Activated naive CD8-positive, alpha-beta T cell treated with anti-CD3 and anti-CD28 coated beads for 36 hours (primary cell): ENCODE results near the gene HYI. TPM values are rescaled to one million over a fixed set of nuclear protein-coding genes. Genes with fewer than 3 reads are reported as not detected.
"Not testable (repeated sequence)": the region's sequence is repeated elsewhere in the genome, so short reads cannot be mapped to it uniquely, and the experiment has no call there.

Source experiments
- DNase-seq: peaks from one replicate; pipeline ENCODE4 v3.0.0; 2021
- H3K27ac Mint-ChIP-seq: one replicate; pipeline ENCODE4 v1.8.0; 2022; ENCODE audit warnings: mild to moderate bottlenecking, moderate library complexity, mixed read lengths
- H3K27me3 Mint-ChIP-seq: one replicate; pipeline ENCODE4 v1.8.0; 2022; ENCODE audit warnings: mild to moderate bottlenecking, mixed read lengths
- H3K36me3 Mint-ChIP-seq: one replicate; pipeline ENCODE4 v1.8.0; 2021; ENCODE audit warnings: mild to moderate bottlenecking, mixed read lengths
- H3K4me1 Mint-ChIP-seq: one replicate; pipeline ENCODE4 v1.8.0; 2021; ENCODE audit warnings: mixed read lengths
- H3K4me3 Mint-ChIP-seq: one replicate; pipeline ENCODE4 v1.8.0; 2022; ENCODE audit warnings: mild to moderate bottlenecking, moderate library complexity, mixed read lengths
- H3K9me3 Mint-ChIP-seq: one replicate; pipeline ENCODE4 v1.8.0; 2022; ENCODE audit warnings: mixed read lengths
- total RNA-seq, 2 experiments: library from RNA; stranded (reverse); gene quantifications; one replicate each; pipeline ENCODE4 v1.2.3, GENCODE V29; 2021

HYI gene
- total RNA-seq, 2 experiments from 2014 or later, result 4.3 to 5.6 TPM

DNA sequence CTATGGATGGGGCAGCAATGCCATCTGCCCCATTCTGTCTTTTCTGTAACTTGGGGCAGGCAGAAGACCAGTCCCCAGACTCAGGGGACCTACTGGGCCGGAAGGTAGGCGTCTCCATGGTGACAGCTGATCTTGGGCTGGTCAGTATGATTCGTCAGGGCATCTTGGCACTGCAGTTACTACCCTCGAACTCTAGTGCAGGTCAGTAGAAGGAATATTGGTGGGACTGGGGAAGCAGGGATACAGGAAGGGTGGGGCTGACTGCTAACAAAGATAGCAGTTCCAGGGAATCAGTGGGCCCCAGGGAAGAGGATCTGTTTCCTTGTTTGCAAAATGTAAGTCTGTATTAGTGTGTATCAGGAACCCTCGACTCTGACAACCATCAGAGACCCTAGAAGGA lies 37.8 kb downstream of the HYI start:
- no peaks in the 10 kb centered on the region for H3K4me1 Mint-ChIP-seq
- H3K9me3 Mint-ChIP-seq, result no peaks in the 10 kb centered on the region

DNA sequence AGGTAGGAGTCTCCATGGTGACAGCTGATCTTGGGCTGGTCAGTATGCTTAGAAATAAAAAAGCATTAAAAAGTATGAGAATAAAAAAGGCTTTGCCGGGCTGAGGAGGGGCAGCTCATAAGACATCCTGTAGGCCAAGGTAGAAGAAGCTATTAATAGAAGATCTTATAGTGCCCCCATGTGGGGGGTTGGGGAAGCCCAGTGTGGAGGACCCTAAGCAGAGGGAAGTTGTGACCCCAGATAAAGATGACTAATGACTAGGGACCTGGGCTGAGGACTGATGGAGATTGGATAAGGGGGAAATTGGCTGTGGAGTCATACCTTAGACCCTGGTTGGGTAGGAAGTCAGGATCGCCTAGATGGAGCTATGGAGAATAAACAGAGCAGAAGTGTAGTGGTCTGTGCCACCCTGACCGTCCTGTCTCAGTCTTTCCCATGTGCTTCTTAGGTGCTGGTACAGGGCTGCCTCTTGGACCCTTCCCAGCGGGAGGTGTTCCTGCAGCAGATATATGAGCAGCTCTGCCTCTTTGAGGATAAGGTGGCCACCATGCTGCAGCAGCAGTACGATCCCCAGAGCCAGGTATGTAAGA lies 39.0 kb downstream of the HYI start:
- H3K27ac Mint-ChIP-seq, result no peak overlapping the region
- no peaks in the 10 kb centered on the region for H3K4me1 Mint-ChIP-seq
- H3K9me3 Mint-ChIP-seq, result no peaks in the 10 kb centered on the region
- no peaks in the 10 kb centered on the region for H3K27me3 Mint-ChIP-seq
- H3K36me3 Mint-ChIP-seq, result peaks cover 14% of the 10 kb centered on the region
- H3K4me3 Mint-ChIP-seq, result no peak overlapping the region
- DNase-seq, result peak; percentile 54

More for the DNA sequence above, 37.8 kb downstream of the HYI start:
- Mint-ChIP-seq H3K36me3 (peaks cover 10% of the 10 kb centered on the region), H3K27ac (no peak overlapping the region), H3K4me3 (no peak overlapping the region), H3K27me3 (no peaks in the 10 kb centered on the region)
- DNase-seq, result no peak

DNA sequence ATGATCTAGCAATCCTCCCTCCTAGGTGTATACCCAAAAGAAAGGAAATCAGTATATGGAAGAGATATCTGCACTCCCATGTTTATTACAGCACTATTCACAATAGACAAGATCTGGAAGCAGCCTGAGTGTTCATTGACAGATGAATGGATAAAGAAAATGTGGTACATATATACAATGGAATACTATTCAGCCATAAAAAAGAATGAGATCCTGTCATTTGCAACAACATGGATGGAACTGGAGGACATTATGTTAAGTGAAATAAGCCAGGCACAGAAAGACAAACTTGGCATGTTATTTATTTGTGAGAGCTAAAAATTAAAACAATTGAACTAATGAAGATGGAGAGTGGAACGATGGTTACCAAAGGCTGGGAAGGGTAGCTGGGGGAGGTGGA lies 40.3 kb downstream of the HYI start:
- DNase-seq, H3K4me3 Mint-ChIP-seq, H3K4me1 Mint-ChIP-seq, H3K27ac Mint-ChIP-seq, H3K9me3 Mint-ChIP-seq, H3K27me3 Mint-ChIP-seq: not testable (repeated sequence)
- peaks cover 18% of the 10 kb centered on the region for H3K36me3 Mint-ChIP-seq

DNA sequence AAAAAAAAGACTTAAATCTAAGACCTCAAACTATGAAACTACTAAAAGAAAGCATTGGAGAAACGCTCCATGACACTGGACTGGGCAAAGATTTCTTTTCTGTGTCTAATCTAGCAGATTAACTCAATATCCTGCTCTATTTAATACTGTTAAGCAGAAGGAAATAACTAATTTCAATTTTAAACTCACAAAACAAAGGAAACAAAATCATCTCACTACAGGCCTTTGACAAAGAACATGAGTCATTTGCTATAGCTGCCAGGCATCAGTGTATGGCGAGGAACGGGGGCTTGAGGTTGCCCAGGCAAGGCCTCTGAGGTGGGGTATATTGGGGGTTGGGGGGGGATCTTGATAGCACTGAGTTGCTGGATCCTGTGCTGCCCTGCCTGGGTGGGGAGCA lies 43.2 kb downstream of the HYI start:
- no peaks in the 10 kb centered on the region for H3K4me1 Mint-ChIP-seq
- H3K27ac Mint-ChIP-seq, result no peak overlapping the region
- H3K9me3 Mint-ChIP-seq, result no peaks in the 10 kb centered on the region
- peaks cover 21% of the 10 kb centered on the region for H3K36me3 Mint-ChIP-seq
- no peaks in the 10 kb centered on the region for H3K27me3 Mint-ChIP-seq
- no peak for DNase-seq
- no peak overlapping the region for H3K4me3 Mint-ChIP-seq

DNA sequence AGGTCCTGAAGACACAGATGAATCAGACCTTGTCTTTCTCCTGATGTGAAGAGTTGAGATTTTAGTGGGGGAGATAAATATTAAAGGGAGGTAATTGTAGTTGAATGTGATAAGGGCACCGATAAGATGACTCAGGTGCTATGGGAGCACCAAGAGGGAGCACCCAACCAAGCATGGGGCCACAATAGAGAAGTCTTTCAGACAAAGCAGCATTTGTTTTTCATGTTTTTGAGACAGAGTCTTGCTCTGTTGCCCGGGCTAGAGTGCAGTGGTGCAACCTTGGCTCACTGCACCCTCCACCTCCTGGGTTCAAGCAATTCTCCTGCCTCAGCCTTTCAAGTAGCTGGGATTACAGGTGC lies 47.9 kb downstream of the HYI start:
- no peak for DNase-seq
- no peak overlapping the region for H3K4me3 Mint-ChIP-seq
- H3K9me3 Mint-ChIP-seq, result no peaks in the 10 kb centered on the region
- no peaks in the 10 kb centered on the region for H3K27me3 Mint-ChIP-seq
- H3K36me3 Mint-ChIP-seq, result peaks cover 20% of the 10 kb centered on the region
- no peak overlapping the region for H3K27ac Mint-ChIP-seq
- H3K4me1 Mint-ChIP-seq, result peaks cover 5% of the 10 kb centered on the region

DNA sequence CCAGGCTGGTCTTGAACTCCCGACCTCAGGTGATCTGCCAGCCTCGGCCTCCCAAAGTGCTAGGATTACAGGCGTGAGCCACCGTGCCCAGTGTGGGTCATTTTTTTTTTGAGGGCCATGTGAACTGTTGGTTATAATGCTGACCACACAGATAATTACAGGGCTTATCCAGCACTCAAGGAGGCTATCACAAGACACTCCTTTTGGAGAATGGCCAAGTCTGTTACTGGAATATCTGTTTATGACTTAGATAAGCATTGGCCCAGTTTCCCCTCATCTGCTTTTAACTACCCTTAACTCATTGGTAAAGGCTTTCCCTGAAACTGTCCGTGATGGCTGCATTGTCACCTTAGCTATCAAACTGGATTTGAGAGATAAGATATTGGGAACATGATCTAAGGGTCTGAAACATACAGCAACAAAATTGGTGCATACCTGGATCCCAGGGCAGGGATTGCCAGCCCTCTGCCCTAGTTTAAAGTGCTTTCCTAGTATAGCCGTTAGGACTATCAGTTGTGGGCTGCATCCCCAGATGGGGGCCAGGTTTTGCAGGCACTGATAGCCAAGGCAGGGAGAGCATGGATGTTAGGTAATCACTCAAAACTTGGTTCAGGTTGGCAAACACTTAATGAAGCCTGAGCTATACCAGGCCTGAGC lies 48.4 kb downstream of the HYI start:
- no peaks in the 10 kb centered on the region for H3K27me3 Mint-ChIP-seq
- no peak for DNase-seq
- peaks cover 5% of the 10 kb centered on the region for H3K4me1 Mint-ChIP-seq
- H3K9me3 Mint-ChIP-seq, result no peaks in the 10 kb centered on the region
- H3K27ac Mint-ChIP-seq, result no peak overlapping the region
- H3K4me3 Mint-ChIP-seq, result no peak overlapping the region
- H3K36me3 Mint-ChIP-seq, result peaks cover 20% of the 10 kb centered on the region

DNA sequence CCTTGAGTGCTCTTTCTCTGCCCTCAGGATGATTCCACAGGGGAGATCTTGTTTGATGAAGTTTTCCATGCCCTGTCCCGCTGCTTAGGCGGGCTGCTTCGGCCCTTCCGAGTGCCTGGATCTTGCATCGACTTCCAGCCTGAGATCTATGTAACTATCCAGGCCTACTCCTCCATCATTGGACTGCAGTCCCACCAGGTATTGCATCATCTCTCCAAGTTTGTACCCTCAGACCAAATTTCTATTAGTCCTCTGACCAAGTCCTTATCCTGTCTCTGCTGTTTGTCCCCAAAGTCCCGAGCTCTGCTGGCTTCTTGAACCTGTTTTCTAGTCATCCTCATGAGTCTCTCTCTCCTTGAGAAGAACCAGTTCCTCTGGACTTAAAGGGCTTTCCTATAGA lies 49.4 kb downstream of the HYI start:
- no peak for DNase-seq
- no peak overlapping the region for H3K27ac Mint-ChIP-seq
- H3K9me3 Mint-ChIP-seq, result no peaks in the 10 kb centered on the region
- peaks cover 16% of the 10 kb centered on the region for H3K36me3 Mint-ChIP-seq
- no peaks in the 10 kb centered on the region for H3K27me3 Mint-ChIP-seq
- H3K4me1 Mint-ChIP-seq, result peaks cover 5% of the 10 kb centered on the region
- no peak overlapping the region for H3K4me3 Mint-ChIP-seq

DNA sequence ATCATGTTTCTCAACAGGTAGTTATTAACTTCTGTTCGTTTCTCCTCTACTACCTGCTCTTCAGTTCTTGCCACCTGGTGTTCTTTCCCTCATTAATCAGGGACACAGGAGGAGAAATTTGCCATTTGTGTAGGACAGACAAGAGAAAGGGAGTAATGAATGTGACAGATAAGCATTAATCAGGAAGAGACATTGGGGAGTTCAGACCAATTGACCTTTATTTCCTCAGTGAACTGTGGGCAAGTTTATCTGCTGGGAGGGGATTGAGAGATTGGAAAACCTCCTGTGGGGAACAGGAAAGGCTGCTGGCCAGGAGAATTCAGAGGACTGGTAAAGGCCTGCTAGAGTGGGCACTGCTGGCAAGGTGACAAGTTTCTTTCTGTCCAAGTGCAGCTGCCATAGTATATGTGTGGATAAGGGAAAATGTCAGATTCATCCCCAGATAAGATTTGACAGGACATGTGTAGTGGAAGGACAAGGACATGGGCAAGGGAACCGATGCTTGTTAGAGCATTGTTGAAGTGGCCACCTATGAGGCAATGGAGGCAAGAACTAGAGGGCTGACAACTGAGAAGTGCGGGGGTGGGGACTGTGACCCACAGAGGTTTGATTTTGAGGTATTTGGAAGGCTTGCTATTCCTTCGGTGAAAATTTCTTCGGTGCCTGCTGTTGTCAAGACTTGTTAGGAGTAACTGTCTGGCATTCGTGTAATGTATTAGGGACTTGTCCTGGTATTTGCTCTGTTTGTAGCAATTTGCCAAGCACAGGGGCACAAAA lies 51.5 kb downstream of the HYI start:
- H3K36me3 Mint-ChIP-seq, result peaks cover 13% of the 10 kb centered on the region
- no peak overlapping the region for H3K27ac Mint-ChIP-seq
- H3K9me3 Mint-ChIP-seq, result no peaks in the 10 kb centered on the region
- no peak overlapping the region for H3K4me3 Mint-ChIP-seq
- peaks cover 5% of the 10 kb centered on the region for H3K4me1 Mint-ChIP-seq
- no peak for DNase-seq
- no peaks in the 10 kb centered on the region for H3K27me3 Mint-ChIP-seq

Other genes with a start within 250 kb of the HYI start
- gene TMEM125, start 183.9 kb downstream of the HYI start, total RNA-seq, result under 1 TPM in 1 of 2 experiments, not detected in 1; 0.30 TPM
- gene C1orf210, start 168.3 kb downstream of the HYI start, total RNA-seq, result not detected
- under 1 TPM; 0.14 to 0.49 TPM for gene TIE1, start 152.9 kb downstream of the HYI start, total RNA-seq
- gene MPL, start 116.1 kb downstream of the HYI start, total RNA-seq, result not detected
- 100 to 1,000 TPM; 182 to 184 TPM for gene CDC20, start 95.0 kb downstream of the HYI start, total RNA-seq
- gene ELOVL1, start 85.9 kb downstream of the HYI start, total RNA-seq, result 10 to 100 TPM; 66.9 to 67.4 TPM
- gene MED8, start 64.1 kb downstream of the HYI start, total RNA-seq, result 10 to 100 TPM; 34.1 to 35.7 TPM
- gene SZT2, start 64.0 kb downstream of the HYI start, total RNA-seq, result 10 to 100 TPM; 22.4 to 27.6 TPM
- 1 to 10 TPM; 3.1 to 3.6 TPM for gene PTPRF, start 77.0 kb upstream of the HYI start, total RNA-seq
- gene KDM4A, start 196.2 kb upstream of the HYI start, total RNA-seq, result 10 to 100 TPM; 24.9 to 26.0 TPM